ENCODE measurements around the gene LSM7.

DNA sequence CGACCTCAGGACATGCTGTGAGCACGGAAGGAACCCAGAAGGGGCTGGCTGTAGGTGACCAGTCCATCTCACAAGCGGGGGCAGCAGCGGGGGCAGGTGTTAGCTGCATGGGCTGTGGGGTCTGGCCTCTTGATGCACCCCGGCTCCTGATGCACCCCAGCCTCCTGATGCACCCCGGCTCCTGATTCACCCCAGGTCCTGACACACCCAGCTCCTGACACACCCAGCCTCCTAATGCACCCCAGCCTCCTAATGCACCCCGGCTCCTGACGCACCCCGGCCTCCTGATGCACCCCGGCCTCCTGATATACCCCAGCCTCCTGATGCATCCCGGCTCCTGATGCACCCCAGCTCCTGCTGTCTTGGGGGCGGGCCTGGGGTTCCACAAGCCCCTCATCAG lies 7.4 kb downstream of the LSM7 start:
- TF ChIP-seq POLR2AphosphoS5 (IDR thresholded peaks at IDR 0.05; ENCODE audit: borderline replicate concordance, low read depth, low read length) (no peak), EZH2 (IDR thresholded peaks at IDR 0.05) (no peak)

Data from SK-N-MC (cell line).